Measurements from ENCODE around the gene MICU1.
A peak's percentile ranks its signal among the peaks of the same experiment; 100 is the strongest.
"Not testable (repeated sequence)": the region's sequence is repeated elsewhere in the genome, so short reads cannot be mapped to it uniquely, and the experiment has no call there.

Gene MICU1

DNA sequence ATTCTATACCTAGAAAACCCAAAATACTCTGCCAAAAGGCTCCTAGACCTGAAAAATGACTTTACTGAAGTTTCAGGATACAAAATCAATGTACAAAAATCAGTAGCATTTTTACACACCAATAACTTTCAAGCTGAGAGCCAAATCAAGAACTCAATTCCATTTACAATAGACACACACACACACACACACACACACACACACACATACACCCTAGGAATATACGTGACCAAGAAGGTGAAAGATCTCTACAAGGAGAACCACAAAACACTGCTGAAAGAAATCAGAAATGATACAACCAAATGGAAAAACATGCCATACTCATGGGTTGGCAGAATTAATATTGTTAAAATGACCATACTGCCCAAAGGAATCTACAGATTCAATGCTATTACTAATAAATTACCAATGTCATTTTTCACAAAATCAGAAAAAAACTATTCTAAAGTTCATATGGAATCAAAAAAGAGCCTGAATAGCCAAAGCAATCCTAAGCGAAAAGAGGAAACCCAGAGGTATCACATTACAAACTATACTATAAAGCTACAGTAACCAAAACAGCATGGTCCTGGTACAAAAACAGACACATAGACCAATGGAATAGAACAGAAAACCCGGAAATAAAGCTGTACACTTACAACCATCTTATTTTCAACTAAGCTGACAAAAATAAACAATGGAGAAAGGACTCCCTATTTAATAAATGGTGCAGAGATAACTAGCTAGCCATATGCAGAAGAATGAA lies 122.0 kb downstream of the MICU1 start:
- no peak for DNase-seq (ENCODE audit: low spot score)

DNA sequence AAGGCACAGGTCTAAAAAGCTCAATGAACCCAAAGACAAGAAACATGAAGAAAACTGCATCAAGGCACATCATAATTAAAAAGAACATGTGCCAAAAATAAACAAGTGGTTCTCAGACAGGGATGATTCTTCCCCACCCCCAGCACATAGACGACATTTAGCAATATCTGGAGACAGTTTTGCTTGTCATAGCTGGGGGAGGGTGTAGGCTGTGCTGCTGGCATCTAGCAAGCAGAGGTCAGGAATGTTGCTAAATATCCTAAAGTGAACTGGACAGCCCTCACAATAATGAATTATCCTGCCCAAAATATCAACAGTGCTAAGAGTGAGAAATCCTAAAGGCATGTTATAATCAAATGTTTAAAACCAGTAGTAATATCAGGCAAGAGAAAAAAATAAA lies 122.6 kb downstream of the MICU1 start:
- no peak for DNase-seq (ENCODE audit: low spot score)

DNA sequence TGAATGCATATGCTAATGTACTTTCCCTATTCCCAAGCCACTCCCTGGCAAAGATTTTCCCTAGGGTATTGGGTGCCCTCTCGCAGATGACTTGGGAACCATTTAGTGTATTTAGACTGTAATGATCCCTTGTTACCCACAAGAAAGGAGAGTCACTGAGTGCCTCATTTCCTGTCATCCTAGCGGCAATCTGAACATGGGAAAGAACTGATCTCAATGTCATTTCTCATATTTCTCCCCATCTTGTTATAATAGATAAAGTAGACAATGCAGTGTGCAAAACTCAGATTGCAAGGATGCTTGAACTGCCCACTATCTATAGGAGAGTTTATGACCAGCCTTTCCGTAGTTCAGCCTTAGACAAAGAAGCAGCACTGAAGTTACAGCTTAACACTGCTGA lies 123.3 kb downstream of the MICU1 start:
- DNase-seq (ENCODE audit: low spot score): no peak

DNA sequence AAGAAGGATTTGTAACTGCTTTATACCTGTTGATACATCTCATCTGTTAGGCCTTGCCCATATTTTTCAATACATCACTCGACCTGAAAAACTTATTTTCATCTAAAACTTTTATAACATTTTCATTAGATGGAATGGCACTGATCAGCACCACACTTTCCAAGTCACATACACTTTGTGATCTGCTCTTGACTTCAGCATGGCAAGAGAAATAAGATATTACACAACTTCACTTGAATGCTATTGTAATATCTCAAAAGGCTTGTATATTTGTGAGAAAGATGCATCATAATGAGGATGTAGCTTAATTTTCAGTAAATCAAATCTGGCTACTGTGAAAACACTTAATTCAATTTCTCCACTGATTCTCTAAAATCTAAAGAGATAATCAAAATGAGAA lies 126.2 kb downstream of the MICU1 start:
- no peak for DNase-seq (ENCODE audit: low spot score)

DNA sequence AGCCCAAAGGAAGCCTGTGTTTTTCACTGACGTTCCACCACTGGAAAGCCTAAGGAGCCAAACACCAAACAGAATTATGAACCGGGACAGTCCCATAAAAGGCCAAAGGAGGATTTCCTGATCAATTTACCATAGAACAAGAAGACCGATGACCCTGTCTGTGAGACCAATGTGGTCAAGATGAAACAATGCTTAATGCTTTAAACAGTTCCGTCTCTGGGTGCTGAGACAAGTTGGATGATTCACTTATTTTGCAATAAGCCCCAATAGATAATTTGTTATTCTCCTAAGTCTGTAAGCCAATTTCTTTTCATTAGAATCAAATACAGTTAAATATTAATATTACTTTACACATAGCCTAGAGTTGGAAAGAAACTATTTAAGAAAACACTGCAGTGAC lies 134.9 kb downstream of the MICU1 start:
- no peak for DNase-seq (ENCODE audit: low spot score)

DNA sequence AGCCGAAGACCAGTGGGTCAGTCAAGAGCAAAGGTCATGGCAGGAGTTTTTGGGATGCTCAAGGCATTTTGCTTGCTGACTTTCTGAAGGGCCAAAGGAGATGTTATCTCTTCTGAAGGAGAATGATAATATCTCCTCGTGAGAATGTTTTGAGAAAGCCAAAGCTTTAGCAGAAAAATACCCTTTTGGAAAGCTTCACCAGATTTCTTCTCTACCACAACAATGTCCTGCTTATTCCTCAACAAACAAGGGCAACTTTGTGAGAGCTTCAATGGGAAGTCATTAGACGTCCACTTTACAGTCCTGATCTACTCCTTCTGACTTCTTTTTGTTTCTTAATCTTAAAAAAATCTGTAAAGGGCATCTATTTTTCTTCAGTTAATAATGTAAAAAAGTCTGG lies 138.4 kb downstream of the MICU1 start:
- no peak for DNase-seq (ENCODE audit: low spot score)

DNA sequence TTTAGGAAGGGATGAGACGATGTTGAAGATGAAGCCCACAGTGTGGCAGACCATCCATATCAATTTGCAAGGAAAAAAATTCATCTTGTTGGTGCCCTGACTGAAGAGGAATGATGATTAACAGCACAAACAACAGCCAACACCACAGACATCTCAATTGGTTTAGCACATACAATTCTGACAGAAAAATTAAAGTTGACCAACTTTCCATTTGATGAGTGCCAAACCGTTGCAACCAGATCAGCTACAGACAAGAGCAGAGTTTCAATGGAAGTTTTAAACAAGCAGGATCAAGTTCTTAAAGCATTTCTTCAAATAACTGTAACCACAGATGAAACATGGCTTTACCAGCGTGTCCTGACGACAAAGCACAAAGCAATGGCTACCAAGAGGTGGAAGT lies 138.8 kb downstream of the MICU1 start:
- DNase-seq (ENCODE audit: low spot score): no peak

DNA sequence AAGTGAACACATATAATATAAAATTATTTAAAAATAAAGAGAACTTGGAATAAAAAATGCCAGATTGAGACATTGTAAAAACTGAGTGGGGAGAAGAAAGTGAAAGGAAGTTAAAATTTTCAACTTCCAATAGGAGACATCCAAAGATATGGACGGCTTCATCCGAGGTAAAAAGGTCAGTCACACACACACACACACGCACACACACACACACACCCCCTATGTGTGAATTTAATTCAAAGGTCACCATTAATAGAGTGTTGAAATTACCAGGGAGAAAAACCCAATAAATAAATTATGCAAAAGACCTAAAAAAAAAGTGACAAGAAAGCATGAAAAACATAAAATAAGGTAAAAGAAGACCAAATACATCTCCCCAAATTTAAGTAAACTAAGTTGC lies 140.2 kb downstream of the MICU1 start:
- no peak for DNase-seq (ENCODE audit: low spot score)

DNA sequence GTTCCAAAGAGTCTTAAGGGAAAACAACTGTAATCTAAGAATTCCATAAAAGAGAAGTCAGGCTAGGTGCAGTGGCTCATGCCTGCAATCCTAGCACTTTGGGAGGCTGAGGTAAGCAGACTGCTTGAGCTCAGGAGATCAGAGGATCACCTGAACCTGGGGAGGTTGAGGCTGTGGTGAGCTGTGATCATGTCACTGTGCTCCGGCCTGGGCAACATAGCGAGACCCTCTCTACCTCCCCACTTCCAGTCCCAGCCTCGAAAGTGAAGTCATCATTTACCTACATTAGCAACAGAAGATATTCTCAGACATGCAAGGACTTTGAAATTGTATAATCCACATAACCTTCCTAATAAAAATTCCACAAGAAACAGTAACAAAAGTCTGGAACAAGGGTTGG lies 141.4 kb downstream of the MICU1 start:
- no peak for DNase-seq (ENCODE audit: low spot score)

DNA sequence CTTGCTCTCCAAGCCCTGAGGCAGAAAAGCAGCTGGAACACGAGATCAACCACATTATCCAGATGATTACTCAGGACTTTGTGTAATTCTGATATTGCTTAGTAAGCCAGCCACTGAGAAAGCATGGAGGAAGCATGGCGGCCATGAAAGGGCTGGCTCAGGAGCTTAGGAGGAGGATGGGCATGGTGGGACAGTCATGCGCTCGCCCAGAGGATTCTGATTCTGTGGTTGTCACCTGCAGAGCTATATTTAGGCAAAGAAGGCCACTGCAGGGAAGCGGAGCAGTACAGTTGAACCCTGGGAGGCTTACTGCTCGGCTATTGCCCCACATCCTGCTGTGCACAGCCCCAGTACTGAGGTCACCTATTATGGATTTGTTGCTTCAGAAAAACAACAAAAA lies 142.4 kb downstream of the MICU1 start:
- DNase-seq (ENCODE audit: low spot score): no peak

DNA sequence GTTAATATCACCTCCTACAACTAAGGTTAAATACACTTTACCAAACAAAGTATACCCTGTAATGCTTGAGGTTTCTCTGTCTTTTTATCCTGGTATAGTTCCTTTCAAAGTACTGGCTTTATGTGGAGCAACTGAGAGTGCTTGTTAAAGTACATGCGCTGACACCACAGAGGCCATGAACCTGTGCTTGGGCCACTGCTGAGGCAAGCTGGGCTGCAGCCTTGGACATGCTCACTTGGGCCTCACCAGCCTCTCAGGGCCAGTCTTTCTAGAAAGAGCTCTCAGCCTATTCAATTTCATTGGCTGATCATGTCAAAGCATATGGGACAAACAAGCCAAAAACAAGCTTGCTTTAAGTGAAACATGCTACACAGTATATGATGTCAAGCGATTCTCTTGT lies 145.0 kb downstream of the MICU1 start:
- no peak for DNase-seq (ENCODE audit: low spot score)

DNA sequence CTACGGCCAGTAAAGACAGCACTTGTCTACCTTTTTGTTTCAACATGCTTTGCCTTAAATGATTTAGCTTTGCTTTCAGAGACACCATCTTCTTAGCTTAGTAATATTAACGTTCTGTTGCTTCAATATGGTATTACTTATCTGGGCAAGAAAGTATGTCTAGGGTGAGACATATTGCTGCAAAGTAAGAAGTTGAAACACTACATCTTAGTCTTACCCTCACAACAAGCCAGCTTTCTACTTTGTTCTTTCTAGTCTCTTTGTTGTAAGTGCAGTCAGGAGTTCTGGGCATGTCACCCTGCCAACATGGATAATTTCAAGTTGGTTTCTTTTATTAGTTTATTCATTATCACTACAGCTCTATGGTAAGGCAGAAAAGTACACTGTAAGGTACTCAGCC lies 148.4 kb downstream of the MICU1 start:
- DNase-seq (ENCODE audit: low spot score): no peak

DNA sequence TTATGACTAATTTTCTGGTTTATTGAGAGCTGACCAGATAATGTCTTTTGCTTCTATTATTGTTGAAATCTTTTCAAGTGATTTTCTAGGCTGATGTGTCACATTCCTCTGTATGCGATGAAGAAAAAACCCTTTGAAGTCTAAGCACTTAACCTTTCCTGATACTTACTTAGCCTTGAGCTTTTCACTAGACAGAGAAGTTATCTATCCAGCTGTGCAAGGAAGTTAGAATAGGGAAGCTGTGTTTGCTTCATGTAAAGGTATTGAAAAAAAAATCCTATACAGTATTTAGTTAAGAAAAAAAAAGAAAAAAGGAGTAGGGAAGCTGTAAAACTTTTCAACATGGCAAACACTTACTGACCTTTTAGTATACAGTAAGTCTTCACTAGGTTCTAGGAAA lies 153.6 kb downstream of the MICU1 start:
- no peak for DNase-seq (ENCODE audit: low spot score)

DNA sequence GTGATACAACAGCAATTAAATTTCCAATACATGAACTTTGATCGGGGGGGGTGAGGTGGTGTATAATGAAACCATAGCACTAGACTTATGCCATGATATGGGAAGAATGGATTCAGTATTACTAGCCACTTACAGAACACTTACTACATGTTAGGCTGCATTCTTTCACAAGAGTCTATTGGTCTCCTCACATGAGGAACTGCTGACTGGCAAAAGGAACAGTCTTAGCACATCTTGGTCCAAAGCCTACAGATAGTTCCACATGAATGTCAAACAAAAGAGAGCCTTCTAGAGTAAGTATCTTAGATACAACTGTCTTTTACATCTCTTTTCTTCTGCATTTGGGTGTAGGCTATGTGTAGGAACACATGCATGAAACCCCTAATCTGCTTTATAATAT lies 155.2 kb downstream of the MICU1 start:
- DNase-seq (ENCODE audit: low spot score): no peak

DNA sequence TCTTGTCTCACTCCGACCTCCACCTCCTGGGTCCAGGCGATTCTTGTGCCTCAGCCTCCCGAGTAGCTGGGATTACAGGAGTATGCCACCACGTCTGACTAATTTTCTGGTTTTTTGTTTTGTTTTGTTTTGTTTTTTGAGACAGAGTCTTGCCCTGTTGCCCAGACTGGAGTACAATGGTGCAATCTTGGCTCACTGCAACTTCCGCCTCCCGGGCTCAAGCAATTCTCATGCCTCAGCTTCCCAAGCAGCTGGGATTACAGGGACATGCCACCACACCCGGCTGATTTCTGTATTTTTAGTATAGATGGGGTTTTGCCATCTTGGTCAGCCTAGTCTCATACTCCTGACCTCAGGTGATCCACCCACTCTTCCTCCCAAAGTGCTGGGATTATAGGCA lies 158.8 kb downstream of the MICU1 start:
- DNase-seq (ENCODE audit: low spot score): not testable (repeated sequence)

DNA sequence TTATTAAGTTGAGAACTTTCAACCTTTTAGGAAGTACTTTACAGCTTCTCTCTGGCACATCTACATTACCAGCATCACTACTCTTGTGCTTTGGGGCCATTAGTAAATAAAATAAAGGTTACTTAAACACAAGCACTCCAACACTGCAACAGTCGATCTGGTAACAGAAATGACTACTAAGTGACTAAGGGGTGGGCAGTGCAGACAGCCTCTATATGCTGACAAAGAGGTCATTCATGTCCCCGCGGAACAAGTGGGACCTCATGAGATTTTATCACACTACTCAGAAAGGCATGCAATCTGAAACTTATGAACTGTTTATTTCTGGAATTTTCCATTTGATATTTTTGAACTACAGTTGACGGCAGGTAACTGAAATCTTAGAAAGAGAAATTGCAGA lies 159.9 kb downstream of the MICU1 start:
- peak; percentile 6 for DNase-seq (ENCODE audit: low spot score)

DNA sequence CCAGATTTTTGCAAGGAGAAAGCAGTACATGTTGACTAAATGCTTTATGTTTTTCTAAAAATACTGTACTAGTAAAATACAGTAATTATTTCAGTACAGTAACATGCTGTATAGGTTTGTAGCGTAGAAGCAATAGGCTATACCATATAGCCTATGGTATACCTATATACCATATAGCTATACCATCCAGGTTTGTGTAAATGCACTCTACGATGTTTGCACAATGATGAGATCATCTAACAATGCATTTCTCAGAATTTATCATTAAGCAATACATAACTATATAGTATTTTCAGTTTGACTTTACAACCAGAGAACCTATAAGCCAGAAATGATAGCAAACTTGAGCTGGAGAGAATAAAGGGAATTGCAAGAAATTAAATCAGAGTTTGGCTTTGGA lies 161.4 kb downstream of the MICU1 start:
- no peak for DNase-seq (ENCODE audit: low spot score)

DNA sequence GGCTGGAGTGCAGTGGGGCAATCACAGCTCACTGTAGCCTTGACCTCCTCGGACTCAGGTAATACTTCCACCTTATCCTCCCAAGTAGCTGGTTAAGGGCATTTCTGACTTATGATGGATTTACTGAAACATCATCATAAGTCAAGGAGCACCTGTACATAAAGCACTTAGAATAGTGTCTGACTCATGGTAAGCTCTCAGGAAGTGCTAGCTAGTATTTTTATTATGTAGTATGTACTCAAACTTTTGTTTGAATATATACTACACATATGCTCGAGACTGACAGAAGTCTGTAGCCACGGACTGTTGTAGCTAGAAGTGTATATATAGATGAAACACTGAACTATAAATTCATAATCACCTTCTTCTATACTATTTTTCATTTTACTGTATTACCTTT lies 163.6 kb downstream of the MICU1 start:
- no peak for DNase-seq (ENCODE audit: low spot score)

DNA sequence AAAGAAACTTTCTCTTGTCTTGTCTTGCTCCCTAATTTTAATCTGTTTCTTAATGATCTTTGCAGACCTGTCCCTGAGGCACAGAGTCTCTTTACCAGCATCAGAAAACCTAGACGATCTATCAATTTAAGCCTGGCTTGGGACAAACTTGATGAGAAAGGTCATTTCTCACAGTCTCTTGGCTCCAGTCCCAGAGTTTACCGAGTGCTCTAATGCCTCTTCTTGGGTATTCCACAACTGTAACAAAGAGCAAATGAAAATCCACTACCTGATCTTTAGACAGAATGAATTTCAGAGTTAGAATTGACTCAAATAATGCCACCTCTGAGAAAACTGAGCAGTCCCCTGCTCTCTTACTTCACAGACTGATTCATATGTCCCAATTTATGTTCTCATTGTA lies 164.8 kb downstream of the MICU1 start:
- DNase-seq (ENCODE audit: low spot score): no peak

DNA sequence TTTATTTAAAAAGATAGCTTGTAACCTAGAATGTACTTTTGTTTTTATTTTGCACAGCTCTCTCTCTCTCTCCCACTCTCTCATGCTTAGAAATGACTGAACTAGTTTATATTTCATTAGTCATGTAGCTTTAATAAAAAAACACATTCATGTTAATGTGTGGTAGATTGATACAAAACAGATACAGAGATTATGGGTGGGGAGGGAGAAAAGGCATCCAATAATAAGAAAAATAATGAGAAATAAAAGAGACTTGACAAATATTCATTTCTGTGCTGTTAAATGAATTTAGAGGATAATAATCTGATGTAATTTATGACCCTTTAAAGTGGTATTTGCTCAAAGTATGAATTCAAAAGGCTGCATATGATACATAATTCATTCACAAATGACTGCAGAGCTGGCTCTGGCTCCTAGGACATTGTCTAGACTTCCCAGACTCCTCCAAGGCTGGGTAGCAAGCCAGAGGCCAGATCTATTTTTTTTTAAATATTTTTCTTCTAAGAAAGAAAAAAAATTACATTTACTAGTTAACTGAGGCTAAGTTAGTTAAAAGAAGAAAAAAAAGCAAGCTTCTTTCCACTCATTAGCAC lies 165.5 kb downstream of the MICU1 start:
- DNase-seq (ENCODE audit: low spot score): no peak

DNA sequence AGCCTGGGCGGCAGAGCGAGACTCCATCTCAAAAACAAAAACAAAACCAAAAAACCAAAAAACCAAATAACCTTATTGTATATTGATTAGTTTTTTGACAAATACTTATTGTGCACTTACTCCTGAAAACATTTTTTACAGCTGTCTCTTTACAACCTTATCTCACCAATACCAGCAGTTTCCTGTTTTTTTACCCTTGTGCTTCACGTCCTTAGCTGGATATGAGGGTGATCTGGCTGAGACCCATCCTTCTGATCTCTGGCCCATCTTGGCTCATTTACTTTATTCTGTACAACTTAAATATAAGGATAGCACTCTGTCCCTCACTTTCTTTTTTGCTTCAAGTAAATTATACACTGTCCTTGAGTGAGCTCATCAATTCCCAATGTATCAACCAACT lies 166.6 kb downstream of the MICU1 start:
- no peak for DNase-seq (ENCODE audit: low spot score)

DNA sequence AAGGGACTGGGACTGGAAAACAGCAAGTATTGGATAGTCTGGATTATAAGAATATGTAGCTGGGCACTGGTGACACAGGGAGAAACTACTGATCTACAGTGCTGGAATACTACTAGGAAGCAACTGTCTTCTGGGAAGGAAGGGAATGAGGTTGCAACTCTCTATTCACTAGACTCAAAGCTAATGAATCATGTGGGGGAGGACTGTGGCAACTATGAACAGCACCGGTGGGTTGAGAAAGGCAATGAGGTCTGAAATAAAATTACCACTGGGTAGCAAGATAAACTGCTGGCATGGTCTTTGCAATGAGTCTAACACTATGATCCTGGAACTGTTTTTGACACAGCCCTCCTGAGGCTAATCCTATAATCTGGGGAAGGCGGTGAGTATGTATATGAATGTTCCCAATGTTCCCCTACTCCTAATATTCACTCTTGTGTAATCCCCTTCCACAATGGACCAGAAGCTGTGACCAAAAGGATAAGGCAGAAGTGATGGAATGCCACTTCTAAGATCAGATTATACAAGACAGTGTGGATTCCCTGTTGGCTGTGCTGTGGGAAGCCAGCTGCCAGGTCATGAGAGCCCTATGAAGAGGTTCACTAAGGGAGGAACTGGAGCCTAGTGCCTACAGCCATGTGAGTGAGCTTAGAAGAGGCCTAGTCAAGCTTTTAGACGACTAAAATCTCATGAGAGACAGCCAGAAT lies 169.8 kb downstream of the MICU1 start:
- no peak for DNase-seq (ENCODE audit: low spot score)

DNA sequence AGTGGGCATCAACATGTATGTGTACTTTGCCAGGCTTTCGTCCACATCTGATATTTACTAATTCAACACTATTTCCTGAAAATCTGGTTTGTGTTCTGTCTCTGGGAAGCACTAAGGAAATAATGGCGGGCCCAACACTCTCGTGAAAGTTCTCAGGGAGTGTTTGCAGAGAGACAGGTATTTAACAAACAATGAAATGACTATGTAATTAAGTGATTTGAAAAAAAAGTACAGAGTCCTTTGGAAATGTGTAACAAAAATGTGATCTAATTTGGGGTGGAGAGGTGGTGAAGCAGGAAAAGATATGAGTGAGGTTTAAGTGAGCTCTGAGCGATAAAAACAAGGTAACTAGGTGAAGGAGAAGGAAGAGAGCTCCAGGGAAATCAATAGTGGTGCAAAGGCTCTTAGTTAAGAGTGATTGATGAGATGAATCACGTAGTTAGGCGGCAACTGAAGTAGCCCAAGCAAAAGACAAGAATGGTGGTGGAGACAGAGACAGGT lies 175.9 kb downstream of the MICU1 start:
- DNase-seq (ENCODE audit: low spot score): no peak
